ENCODE measurements around the gene NEK1. TPM values are rescaled to one million over a fixed set of nuclear protein-coding genes. Genes with fewer than 3 reads are reported as not detected.

The NEK1 gene
- total RNA-seq, 1 donor from 2014 or later, result 11.0 TPM

GRCh38 chr4:169351872-169352271 lies 260.5 kb downstream of the NEK1 start:
- no peak overlapping the region for H3K27ac ChIP-seq
- no peaks in the 10 kb centered on the region for H3K27me3 ChIP-seq
- no peak for TF ChIP-seq CTCF (IDR thresholded peaks at IDR 0.05)
- H3K9me3 ChIP-seq, result peaks cover 0 to 4% of the 10 kb centered on the region in 2 donors
- H3K4me3 ChIP-seq, result no peak overlapping the region
- intact Hi-C loops (cut with DNase I), result no loop called here
- no peaks in the 10 kb centered on the region for H3K36me3 ChIP-seq
- DNase-seq (ENCODE audit: low spot score in 2 of 2), result no peak
- H3K4me1 ChIP-seq, result no peaks in the 10 kb centered on the region

GRCh38 chr4:169348541-169348940 lies 263.8 kb downstream of the NEK1 start:
- H3K9me3 ChIP-seq, result no peaks in the 10 kb centered on the region
- DNase-seq (ENCODE audit: low spot score in 2 of 2), result no peak
- H3K27me3 ChIP-seq, result no peaks in the 10 kb centered on the region
- no peak for TF ChIP-seq CTCF (IDR thresholded peaks at IDR 0.05)
- intact Hi-C loops (cut with DNase I), result no loop called here
- H3K36me3 ChIP-seq, result no peaks in the 10 kb centered on the region
- no peak overlapping the region for H3K4me3 ChIP-seq
- H3K4me1 ChIP-seq, result no peaks in the 10 kb centered on the region
- no peak overlapping the region for H3K27ac ChIP-seq

GRCh38 chr4:169346840-169347239 lies 265.5 kb downstream of the NEK1 start:
- H3K27me3 ChIP-seq, result no peaks in the 10 kb centered on the region
- H3K9me3 ChIP-seq, result no peaks in the 10 kb centered on the region
- intact Hi-C loops (cut with DNase I), result no loop called here
- no peak for DNase-seq (ENCODE audit: low spot score in 2 of 2)
- H3K27ac ChIP-seq, result no peak overlapping the region
- TF ChIP-seq CTCF (IDR thresholded peaks at IDR 0.05), result no peak
- no peaks in the 10 kb centered on the region for H3K36me3 ChIP-seq
- H3K4me3 ChIP-seq, result no peak overlapping the region
- no peaks in the 10 kb centered on the region for H3K4me1 ChIP-seq

GRCh38 chr4:169345316-169345721 lies 267.1 kb downstream of the NEK1 start:
- H3K4me3 ChIP-seq, result no peak overlapping the region
- H3K27me3 ChIP-seq, result no peaks in the 10 kb centered on the region
- no peak overlapping the region for H3K27ac ChIP-seq
- TF ChIP-seq CTCF (IDR thresholded peaks at IDR 0.05), result no peak
- intact Hi-C loops (cut with DNase I), result no loop called here
- DNase-seq (ENCODE audit: low spot score in 2 of 2), result no peak
- H3K36me3 ChIP-seq, result no peaks in the 10 kb centered on the region
- H3K4me1 ChIP-seq, result no peaks in the 10 kb centered on the region
- no peaks in the 10 kb centered on the region for H3K9me3 ChIP-seq

Other genes starting within 250 kb of the NEK1 start
- 13.8 TPM for gene CLCN3, start 8.0 kb upstream of the NEK1 start, total RNA-seq
- gene HPF1, start 145.4 kb upstream of the NEK1 start, total RNA-seq, result 0.53 TPM